Coronary artery (tissue), 2 donors: Measurements from ENCODE around the gene DOK7.

ENCODE experiments used
- DNase-seq: peaks from one replicate; pipeline ENCODE4 v3.0.0-alpha.2; 2017; ENCODE audit warnings: low spot score
- H3K27ac ChIP-seq, 2 donors: fragments of 200-600 bp; sonication (generic); one replicate each; pipeline ENCODE4 v1.5.1; 2016 to 2019
- H3K4me3 ChIP-seq: fragments of 200-600 bp; sonication (generic); 2 replicates; pipeline ENCODE4 v1.5.1; 2016; ENCODE audit warnings: mild to moderate bottlenecking, moderate library complexity
- TF ChIP-seq, protein P1 (sequence below): fragments of 200-600 bp; sonication (generic); IDR thresholded peaks from one replicate; pipeline ENCODE4 v1.5.1; 2019; ENCODE audit warnings: antibody characterized with exemption

DOK7 gene

DNA sequence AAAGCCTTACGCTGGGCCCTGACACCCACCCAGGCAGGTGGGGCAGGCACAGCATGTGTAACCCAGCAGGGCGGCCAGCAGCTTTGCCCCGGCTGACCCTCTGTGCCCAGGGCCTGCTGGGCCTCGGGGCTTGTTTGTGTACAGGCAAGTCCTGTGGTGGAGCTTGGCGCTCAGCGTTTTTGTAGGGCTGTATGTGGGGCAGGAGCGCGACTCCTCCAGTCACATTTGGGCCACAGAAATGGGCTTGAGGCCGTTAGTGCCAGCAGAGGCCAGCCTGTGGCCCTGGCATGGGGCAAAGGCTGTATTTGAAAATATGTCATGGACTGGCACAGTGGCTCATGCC is 36.0 kb upstream of the DOK7 start:
- Histone ChIP-seq H3K4me3 (no peak overlapping the region), H3K27ac (no peak overlapping the region)
- DNase-seq: no peak
- TF ChIP-seq, protein P1, sequence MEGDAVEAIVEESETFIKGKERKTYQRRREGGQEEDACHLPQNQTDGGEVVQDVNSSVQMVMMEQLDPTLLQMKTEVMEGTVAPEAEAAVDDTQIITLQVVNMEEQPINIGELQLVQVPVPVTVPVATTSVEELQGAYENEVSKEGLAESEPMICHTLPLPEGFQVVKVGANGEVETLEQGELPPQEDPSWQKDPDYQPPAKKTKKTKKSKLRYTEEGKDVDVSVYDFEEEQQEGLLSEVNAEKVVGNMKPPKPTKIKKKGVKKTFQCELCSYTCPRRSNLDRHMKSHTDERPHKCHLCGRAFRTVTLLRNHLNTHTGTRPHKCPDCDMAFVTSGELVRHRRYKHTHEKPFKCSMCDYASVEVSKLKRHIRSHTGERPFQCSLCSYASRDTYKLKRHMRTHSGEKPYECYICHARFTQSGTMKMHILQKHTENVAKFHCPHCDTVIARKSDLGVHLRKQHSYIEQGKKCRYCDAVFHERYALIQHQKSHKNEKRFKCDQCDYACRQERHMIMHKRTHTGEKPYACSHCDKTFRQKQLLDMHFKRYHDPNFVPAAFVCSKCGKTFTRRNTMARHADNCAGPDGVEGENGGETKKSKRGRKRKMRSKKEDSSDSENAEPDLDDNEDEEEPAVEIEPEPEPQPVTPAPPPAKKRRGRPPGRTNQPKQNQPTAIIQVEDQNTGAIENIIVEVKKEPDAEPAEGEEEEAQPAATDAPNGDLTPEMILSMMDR: no peak

DNA sequence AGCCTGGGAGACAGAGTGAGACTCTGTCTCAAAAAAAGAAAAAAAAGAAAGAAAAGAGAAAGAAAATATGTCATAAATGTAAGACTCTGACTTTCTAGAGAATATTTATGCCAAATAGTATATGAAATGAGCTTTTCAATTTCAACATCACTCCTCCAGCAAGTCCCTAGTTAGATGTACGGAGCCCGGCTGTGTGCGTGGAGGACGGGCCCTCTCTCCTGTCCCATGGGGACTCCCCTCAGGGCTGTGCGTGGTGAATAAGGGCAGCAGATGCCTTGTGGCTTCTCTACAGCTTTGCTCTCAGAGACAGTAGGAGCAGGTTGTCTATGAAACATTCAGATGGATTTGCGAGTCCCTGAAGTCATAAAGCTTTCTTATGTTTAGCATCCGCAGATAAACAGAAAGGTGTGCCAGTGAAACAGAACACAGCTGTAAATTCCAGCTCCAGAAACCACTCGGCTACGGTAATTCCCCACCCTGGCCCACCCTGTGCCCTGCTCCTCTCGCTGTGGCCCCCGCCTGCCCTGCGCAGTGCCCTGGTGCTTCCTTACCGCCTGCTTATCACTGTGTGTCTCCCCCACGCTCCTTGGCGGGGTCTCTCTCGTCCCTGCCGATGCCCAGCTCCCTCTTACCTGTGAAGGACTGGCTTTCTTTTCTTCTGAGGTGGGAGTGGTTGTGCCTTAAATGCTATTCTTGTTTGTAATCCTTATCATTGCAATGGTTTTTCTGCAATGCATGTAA is 35.2 kb upstream of the DOK7 start:
- TF ChIP-seq, protein P1: no peak
- DNase-seq: no peak
- Histone ChIP-seq H3K4me3 (no peak overlapping the region), H3K27ac (no peak overlapping the region)

DNA sequence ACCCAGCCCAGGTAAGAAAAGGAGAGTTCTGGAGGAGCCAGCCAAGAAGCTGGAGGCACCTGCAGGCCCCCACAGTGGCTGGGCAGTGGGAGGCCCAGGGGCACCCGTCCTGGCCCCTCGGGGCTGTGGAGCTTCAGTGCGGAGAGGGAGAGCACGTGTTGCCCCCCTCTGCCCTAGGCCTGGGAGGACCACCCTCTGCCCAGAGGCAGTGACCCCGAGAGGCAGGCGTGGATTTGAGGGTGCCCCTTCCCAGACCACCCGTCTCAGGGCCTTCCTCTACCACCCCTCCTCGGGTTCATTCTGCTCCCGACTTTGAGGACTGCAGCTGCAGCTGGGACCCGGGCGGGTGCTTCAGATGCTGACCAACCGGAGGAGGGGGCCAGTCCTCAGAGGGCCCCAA is 33.5 kb upstream of the DOK7 start:
- Histone ChIP-seq H3K27ac (no peak overlapping the region), H3K4me3 (no peak overlapping the region)
- no peak for DNase-seq
- TF ChIP-seq, protein P1: no peak

DNA sequence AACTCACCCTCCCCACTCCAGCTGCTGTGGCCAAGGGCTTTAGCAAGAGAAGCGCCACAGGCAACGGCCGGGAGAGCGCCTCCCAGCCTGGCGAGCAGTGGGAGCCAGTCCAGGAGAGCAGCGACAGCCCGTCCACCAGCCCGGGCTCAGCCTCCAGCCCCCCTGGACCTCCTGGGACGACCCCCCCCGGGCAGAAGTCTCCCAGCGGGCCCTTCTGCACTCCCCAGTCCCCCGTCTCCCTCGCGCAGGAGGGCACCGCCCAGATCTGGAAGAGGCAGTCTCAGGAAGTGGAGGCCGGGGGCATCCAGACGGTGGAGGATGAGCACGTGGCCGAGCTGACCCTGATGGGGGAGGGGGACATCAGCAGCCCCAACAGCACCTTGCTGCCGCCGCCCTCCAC is 32.6 kb upstream of the DOK7 start:
- DNase-seq: no peak
- no peak overlapping the region for H3K27ac ChIP-seq
- TF ChIP-seq, protein P1: no peak
- no peak overlapping the region for H3K4me3 ChIP-seq

DNA sequence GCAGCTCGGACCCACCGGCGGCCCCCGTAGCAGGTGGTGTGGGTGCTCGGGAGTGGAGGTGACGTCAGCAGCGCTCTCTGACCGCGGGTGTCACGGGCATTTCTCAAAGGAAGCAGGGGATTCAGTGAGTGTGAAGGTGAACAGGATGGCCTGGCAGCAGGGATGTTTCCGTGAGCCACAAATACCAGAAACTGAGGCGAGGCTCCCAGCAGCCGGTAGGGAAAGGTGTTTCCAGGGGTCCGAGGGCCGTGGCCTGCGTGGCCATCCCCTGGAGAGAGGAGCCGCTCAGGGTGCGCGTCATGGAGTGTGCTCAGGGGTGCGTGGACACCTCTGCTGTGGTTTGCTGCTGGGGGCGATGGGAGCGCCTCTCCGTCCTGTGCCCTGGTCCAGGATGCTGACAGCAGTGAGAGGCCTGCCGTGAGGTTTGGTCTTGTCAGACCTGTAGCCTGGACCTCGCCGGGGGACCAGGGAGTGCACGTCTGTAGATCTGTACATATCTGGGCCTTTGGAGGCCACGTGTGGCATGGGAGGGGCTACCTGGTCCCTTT is 31.6 kb upstream of the DOK7 start:
- TF ChIP-seq, protein P1: no peak
- no peak overlapping the region for H3K27ac ChIP-seq
- no peak for DNase-seq
- no peak overlapping the region for H3K4me3 ChIP-seq

DNA sequence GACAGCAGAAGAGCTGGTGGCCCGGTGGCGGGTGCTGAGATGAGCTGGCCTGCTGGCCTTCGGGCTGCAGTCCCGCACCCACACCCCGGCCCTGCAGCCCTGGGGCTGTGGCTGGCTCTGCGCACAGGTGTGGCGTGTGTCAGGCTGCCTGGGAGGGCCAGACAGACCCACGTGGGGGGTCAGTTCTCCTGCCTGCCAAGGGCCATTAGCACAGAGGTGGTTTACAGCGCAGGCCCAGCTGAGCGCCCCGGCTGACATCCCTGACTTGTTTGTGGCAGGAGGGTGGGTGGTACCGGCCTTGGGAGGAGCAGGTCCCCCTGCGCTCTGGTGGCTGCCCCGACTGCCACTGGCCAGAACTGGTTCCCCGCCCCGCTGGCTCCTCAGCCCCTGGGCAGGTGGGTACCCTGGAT is 30.7 kb upstream of the DOK7 start:
- TF ChIP-seq, protein P1: no peak

DNA sequence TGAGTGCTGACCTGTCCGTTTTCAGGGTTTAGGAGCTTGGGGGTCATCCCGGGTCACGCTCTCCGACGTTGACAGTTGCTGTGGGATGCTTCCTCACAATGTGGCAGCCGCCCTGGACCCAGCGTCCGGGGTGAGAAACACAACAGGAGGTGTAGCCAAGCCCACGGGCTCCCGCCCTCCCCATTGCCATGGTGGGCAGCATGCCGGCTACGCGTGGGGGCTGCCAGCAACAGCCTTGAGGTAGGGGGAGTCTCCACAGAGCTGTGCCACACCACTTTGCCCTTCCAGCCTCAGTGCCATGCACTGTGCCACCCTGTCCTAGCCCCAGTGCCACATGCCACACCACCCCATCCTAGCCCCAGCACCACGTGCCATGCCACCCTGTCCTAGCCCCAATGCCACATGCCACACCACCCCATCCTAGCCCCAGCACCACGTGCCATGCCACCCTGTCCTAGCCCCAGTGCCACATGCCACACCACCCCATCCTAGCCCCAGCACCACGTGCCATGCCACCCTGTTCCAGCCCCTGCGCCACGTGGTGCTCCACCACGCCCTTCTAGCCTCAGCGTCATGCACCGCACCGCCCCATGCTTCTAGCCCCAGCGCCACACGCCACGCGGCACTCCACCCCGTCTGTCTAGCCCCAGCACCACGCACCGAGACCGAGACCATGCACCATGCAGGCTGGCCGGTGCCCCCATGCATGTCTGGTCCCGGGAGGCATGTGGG is 29.8 kb upstream of the DOK7 start:
- Histone ChIP-seq H3K27ac (no peak overlapping the region), H3K4me3 (no peak overlapping the region)
- no peak for DNase-seq
- TF ChIP-seq, protein P1: no peak

More for the DNA sequence above, 30.7 kb upstream of the DOK7 start:
- H3K4me3 ChIP-seq: no peak overlapping the region
- H3K27ac ChIP-seq: no peak overlapping the region
- no peak for DNase-seq
